ENCODE measurements around the gene FAM228A. TPM values are rescaled to one million over a fixed set of nuclear protein-coding genes. Genes with fewer than 3 reads are reported as not detected.

FAM228A gene
- total RNA-seq, 1 donor from 2014 or later: not detected

- no peak for DNase-seq
- POLR2A ChIA-PET: no interaction called here
- H3K4me1 Mint-ChIP-seq: no peaks in the 10 kb centered on the region
- H3K27me3 Mint-ChIP-seq: peaks cover 4% of the 10 kb centered on the region
- CTCF ChIA-PET: no interaction called here
- intact Hi-C loops (cut with micrococcal nuclease): no loop called here
- peaks cover 4% of the 10 kb centered on the region for H3K9me3 Mint-ChIP-seq
- H3K27ac Mint-ChIP-seq: no peak overlapping the region
- TF ChIP-seq CTCF (IDR thresholded peaks at IDR 0.05): no peak
- H3K4me3 Mint-ChIP-seq: no peak overlapping the region
- H3K36me3 Mint-ChIP-seq (ENCODE audit: low read depth): no peaks in the 10 kb centered on the region
- no peak for ATAC-seq (ENCODE audit: low read depth)
Observed at GRCh38 chr2:24175631-24176187, 856 bp downstream of the FAM228A start.

- intact Hi-C loops (cut with micrococcal nuclease): no loop called here
- Mint-ChIP-seq H3K27ac (no peak overlapping the region), H3K27me3 (peaks cover 4% of the 10 kb centered on the region), H3K4me3 (no peak overlapping the region), H3K36me3 (ENCODE audit: low read depth) (no peaks in the 10 kb centered on the region), H3K4me1 (no peaks in the 10 kb centered on the region), H3K9me3 (peaks cover 4% of the 10 kb centered on the region)
- no peak for ATAC-seq (ENCODE audit: low read depth)
- ChIA-PET POLR2A (no interaction called here), CTCF (no interaction called here)
- no peak for DNase-seq
- TF ChIP-seq CTCF (IDR thresholded peaks at IDR 0.05): no peak
Observed at GRCh38 chr2:24176326-24176725, 1.5 kb downstream of the FAM228A start.

GRCh38 chr2:24179683-24180082 is 4.8 kb downstream of the FAM228A start:
- intact Hi-C loops (cut with micrococcal nuclease): no loop called here
- ChIA-PET POLR2A (no interaction called here), CTCF (interaction anchor here (1.0 kb wide), 1 partner anchor 355 kb away, joined by 4 read pairs; no protein-coding TSS in a partner anchor)
- DNase-seq (no peak), ATAC-seq (ENCODE audit: low read depth) (no peak)
- no peaks in the 10 kb centered on the region for H3K4me1 Mint-ChIP-seq
- no peaks in the 10 kb centered on the region for H3K9me3 Mint-ChIP-seq
- H3K4me3 Mint-ChIP-seq: no peak overlapping the region
- H3K27me3 Mint-ChIP-seq: no peaks in the 10 kb centered on the region
- H3K36me3 Mint-ChIP-seq (ENCODE audit: low read depth): no peaks in the 10 kb centered on the region
- no peak for TF ChIP-seq CTCF (IDR thresholded peaks at IDR 0.05)
- H3K27ac Mint-ChIP-seq: no peak overlapping the region

GRCh38 chr2:24181849-24182248 is 7.0 kb downstream of the FAM228A start:
- intact Hi-C loops (cut with micrococcal nuclease): no loop called here
- TF ChIP-seq CTCF (IDR thresholded peaks at IDR 0.05): no peak
- ChIA-PET POLR2A (no interaction called here), CTCF (interaction anchor here (1.4 kb wide), 1 partner anchor 98 kb away, joined by 3 read pairs; no protein-coding TSS in a partner anchor)
- no peaks in the 10 kb centered on the region for H3K36me3 Mint-ChIP-seq (ENCODE audit: low read depth)
- H3K4me3 Mint-ChIP-seq: no peak overlapping the region
- ATAC-seq (ENCODE audit: low read depth) (no peak), DNase-seq (no peak)
- no peaks in the 10 kb centered on the region for H3K9me3 Mint-ChIP-seq
- no peak overlapping the region for H3K27ac Mint-ChIP-seq
- H3K27me3 Mint-ChIP-seq: no peaks in the 10 kb centered on the region
- no peaks in the 10 kb centered on the region for H3K4me1 Mint-ChIP-seq

- H3K27me3 Mint-ChIP-seq: no peaks in the 10 kb centered on the region
- H3K4me1 Mint-ChIP-seq: no peaks in the 10 kb centered on the region
- POLR2A ChIA-PET: no interaction called here
- intact Hi-C loops (cut with micrococcal nuclease): no loop called here
- no peak for DNase-seq
- no peaks in the 10 kb centered on the region for H3K9me3 Mint-ChIP-seq
- H3K36me3 Mint-ChIP-seq (ENCODE audit: low read depth): no peaks in the 10 kb centered on the region
- no peak overlapping the region for H3K4me3 Mint-ChIP-seq
- ATAC-seq (ENCODE audit: low read depth): no peak
- no peak for TF ChIP-seq CTCF (IDR thresholded peaks at IDR 0.05)
- H3K27ac Mint-ChIP-seq: no peak overlapping the region
- CTCF ChIA-PET: interaction anchor here (1.4 kb wide), 1 partner anchor 99 kb away, joined by 3 read pairs; no protein-coding TSS in a partner anchor
Observed at GRCh38 chr2:24182507-24182906, 7.7 kb downstream of the FAM228A start.
